ENCODE data around the gene CAPN7.

The CAPN7 gene

GRCh38 chr3:15266510-15267376, 60.7 kb downstream of the CAPN7 start:
- no peak overlapping the region for H3K4me3 ChIP-seq (ENCODE audit: low read depth, low read length)
- DNase-seq (ENCODE audit: low read depth), result no peak
- no peak for TF ChIP-seq CTCF (IDR thresholded peaks at IDR 0.05; ENCODE audit: low read depth, low read length, missing control alignments)

- no peak for TF ChIP-seq CTCF (IDR thresholded peaks at IDR 0.05; ENCODE audit: low read depth, low read length, missing control alignments)
- no peak for DNase-seq (ENCODE audit: low read depth)
- H3K4me3 ChIP-seq (ENCODE audit: low read depth, low read length), result no peak overlapping the region
These were observed 61.5 kb downstream of the CAPN7 start for GRCh38 chr3:15267502-15267901.

GRCh38 chr3:15268033-15268631, 62.1 kb downstream of the CAPN7 start:
- peak; percentile 73 for DNase-seq (ENCODE audit: low read depth)
- TF ChIP-seq CTCF (IDR thresholded peaks at IDR 0.05; ENCODE audit: low read depth, low read length, missing control alignments), result peak; percentile 95
- H3K4me3 ChIP-seq (ENCODE audit: low read depth, low read length), result no peak overlapping the region

GRCh38 chr3:15269091-15269989, 63.3 kb downstream of the CAPN7 start:
- no peak overlapping the region for H3K4me3 ChIP-seq (ENCODE audit: low read depth, low read length)
- no peak for TF ChIP-seq CTCF (IDR thresholded peaks at IDR 0.05; ENCODE audit: low read depth, low read length, missing control alignments)
- peak; percentile 68 for DNase-seq (ENCODE audit: low read depth)

GRCh38 chr3:15271030-15271429, 65.0 kb downstream of the CAPN7 start:
- DNase-seq (ENCODE audit: low read depth), result no peak
- H3K4me3 ChIP-seq (ENCODE audit: low read depth, low read length), result no peak overlapping the region
- TF ChIP-seq CTCF (IDR thresholded peaks at IDR 0.05; ENCODE audit: low read depth, low read length, missing control alignments), result no peak

GRCh38 chr3:15271785-15272381, 65.8 kb downstream of the CAPN7 start:
- DNase-seq (ENCODE audit: low read depth), result peak; percentile 84
- no peak overlapping the region for H3K4me3 ChIP-seq (ENCODE audit: low read depth, low read length)

More at GRCh38 chr3:15271785-15272381, 65.8 kb downstream of the CAPN7 start:
- TF ChIP-seq CTCF (IDR thresholded peaks at IDR 0.05; ENCODE audit: low read depth, low read length, missing control alignments), result no peak

Measured in GM12864 (cell line).